Endothelial cell of umbilical vein (primary cell): ENCODE data around the gene TYRO3. TPM values are rescaled to one million over a fixed set of nuclear protein-coding genes. Genes with fewer than 3 reads are reported as not detected.

ENCODE experiments used
- BruUV-seq: library from RNA; stranded (reverse); fragments of 400-500 nt; replicated peaks from 2 replicates; lab custom pipeline; 2021; lab: Mats Ljungman, UMichigan
- CTCF ChIA-PET: fragments of 300-600, 350-600 bp; sonication (Branson Sonifier 250); formaldehyde crosslinking; loops from one replicate; lab custom pipeline; 2021; ENCODE audit warnings: antibody characterized with exemption, inconsistent platforms; lab: Charles Lee
- POLR2A ChIA-PET: fragments of 300-600, 350-600 bp; sonication (Branson Sonifier 250); formaldehyde crosslinking; loops from one replicate; lab custom pipeline; 2021; ENCODE audit warnings: antibody characterized with exemption, inconsistent platforms; lab: Charles Lee
- DNase-seq: peaks from one replicate; pipeline ENCODE4 v3.0.0-alpha.2; 2011; ENCODE audit warnings: low read depth, low spot score
- FAIRE-seq: peaks from 2 replicates; lab custom pipeline; 2011; peaks lifted over from hg19 to GRCh38; lab: Jason Lieb, UNC
- H2AFZ ChIP-seq: 2 replicates; pipeline ENCODE4 v1.6.0; 2012; ENCODE audit warnings: low read depth, low read length, control low read depth, inconsistent platforms
- H3K27ac ChIP-seq: 2 replicates; pipeline ENCODE4 v1.5.1; 2011; ENCODE audit warnings: low read depth, mild to moderate bottlenecking, control low read depth, low read length, moderate library complexity; ENCODE audit not compliant: insufficient read depth
- H3K27me3 ChIP-seq, 2 experiments: 2 replicates each; pipeline versions ENCODE4 v1.6.0 to v1.6.1; 2011; ENCODE audit warnings: low read length in 2 of 2, mixed read lengths in 1 of 2; ENCODE audit not compliant: control insufficient read depth in 2 of 2, insufficient read depth in 2 of 2
- H3K36me3 ChIP-seq, 2 experiments: 2 replicates in 1 of 2; 3 replicates in 1 of 2; pipeline ENCODE4 v1.5.1; 2011; ENCODE audit warnings: low read length in 2 of 2, mild to moderate bottlenecking in 1 of 2, moderate library complexity in 1 of 2; ENCODE audit not compliant: control insufficient read depth in 2 of 2, insufficient read depth in 2 of 2; ENCODE audit errors: extremely low read depth in 1 of 2
- H3K4me1 ChIP-seq: 3 replicates; pipeline ENCODE4 v1.5.1; 2011; ENCODE audit warnings: mild to moderate bottlenecking, low read length; ENCODE audit not compliant: control insufficient read depth, insufficient read depth; ENCODE audit errors: extremely low read depth
- H3K4me2 ChIP-seq: 2 replicates; pipeline ENCODE4 v1.6.1; 2011; ENCODE audit warnings: low read length, control low read depth, mixed read lengths; ENCODE audit not compliant: insufficient read depth
- H3K4me3 ChIP-seq, 3 experiments: fragments of 200-600 bp in 1 of 3; sonication (generic), shearing (Covaris generic) in 1 of 3; replicated peaks in 1 of 3; 2 replicates each; pipeline ENCODE4 v1.5.1; 2011 to 2016; ENCODE audit warnings: control low read depth in 3 of 3, low read length in 3 of 3, mild to moderate bottlenecking in 2 of 3, inconsistent platforms in 1 of 3, low read depth in 1 of 3, moderate library complexity in 1 of 3; ENCODE audit not compliant: insufficient read depth in 1 of 3
- H3K79me2 ChIP-seq: 2 replicates; pipeline ENCODE4 v1.6.0; 2012; ENCODE audit warnings: low read length, inconsistent platforms; ENCODE audit not compliant: control insufficient read depth, insufficient read depth
- H3K9ac ChIP-seq: replicated peaks from 2 replicates; pipeline ENCODE3; 2011; ENCODE audit warnings: low read length, control low read depth; ENCODE audit not compliant: insufficient read depth; ENCODE audit errors: extremely low read depth
- H3K9me1 ChIP-seq: replicated peaks from 3 replicates; pipeline ENCODE4 v1.6.0; 2011; ENCODE audit warnings: mild to moderate bottlenecking, low read length; ENCODE audit not compliant: control insufficient read depth, insufficient read depth; ENCODE audit errors: extremely low read depth
- H3K9me3 ChIP-seq: replicated peaks from 2 replicates; pipeline ENCODE4 v1.5.1; 2012; ENCODE audit warnings: low read length, inconsistent platforms; ENCODE audit not compliant: control insufficient read depth, insufficient read depth
- H4K20me1 ChIP-seq: replicated peaks from 2 replicates; pipeline ENCODE3; 2011; ENCODE audit warnings: mild to moderate bottlenecking, low read length; ENCODE audit not compliant: control insufficient read depth, insufficient read depth; ENCODE audit errors: extremely low read depth
- CTCF ChIP-seq, 2 donors: IDR thresholded peaks; 1 replicate in 1 of 2; 2 replicates in 1 of 2; pipeline ENCODE4 v1.5.1; 2011; ENCODE audit warnings: low read length in 2 of 2, mild to moderate bottlenecking in 2 of 2, moderate library complexity in 2 of 2, control low read depth in 1 of 2, inconsistent platforms in 1 of 2, low read depth in 1 of 2; ENCODE audit not compliant: insufficient read depth in 1 of 2; ENCODE audit errors: extremely low read depth in 1 of 2
- EZH2 ChIP-seq: IDR thresholded peaks from 2 replicates; pipeline ENCODE4 v1.6.1; 2012; ENCODE audit warnings: borderline replicate concordance, low read depth, mild to moderate bottlenecking, moderate library complexity, low read length, inconsistent platforms; ENCODE audit not compliant: severe bottlenecking
- FOS ChIP-seq: IDR thresholded peaks from 2 replicates; pipeline ENCODE4 v1.6.1; 2011; ENCODE audit warnings: mild to moderate bottlenecking, low read length, moderate library complexity, borderline replicate concordance; ENCODE audit not compliant: insufficient read depth
- GATA2 ChIP-seq: IDR thresholded peaks from 2 replicates; pipeline ENCODE4 v1.7.0; 2011; ENCODE audit warnings: low read depth, mild to moderate bottlenecking, moderate library complexity, mixed read lengths, low read length; ENCODE audit not compliant: insufficient read length, insufficient read depth
- JUN ChIP-seq: IDR thresholded peaks from 2 replicates; pipeline ENCODE4 v1.6.1; 2011; ENCODE audit warnings: borderline replicate concordance, low read depth; ENCODE audit not compliant: insufficient read length, insufficient read depth
- MAX ChIP-seq: IDR thresholded peaks from 2 replicates; pipeline ENCODE4 v1.6.1; 2011; ENCODE audit not compliant: insufficient read depth, insufficient read length
- MYC ChIP-seq: IDR thresholded peaks from one replicate; pipeline ENCODE4 v1.6.1; 2011; ENCODE audit warnings: mild to moderate bottlenecking, low read depth, low read length
- POLR2A ChIP-seq: IDR thresholded peaks from 2 replicates; pipeline ENCODE4 v1.6.1; 2012; ENCODE audit warnings: low read depth, mild to moderate bottlenecking, control low read depth, low read length
- POLR2AphosphoS5 ChIP-seq: IDR thresholded peaks from 2 replicates; pipeline ENCODE4 v1.6.1; 2012; ENCODE audit warnings: low read depth, mild to moderate bottlenecking, control low read depth, low read length, moderate library complexity; ENCODE audit not compliant: insufficient read depth
- dilution Hi-C: fragments of 300-500 bp; cut with MboI; formaldehyde crosslinking; loops from one replicate; pipeline ENCODE4 v1.15.0; 2019; ENCODE audit warnings: low sequenced_read_pairs; ENCODE audit not compliant: extremely low pct_ligation_motif_present
- intact Hi-C: fragments of 100-400 bp; cut with micrococcal nuclease; formaldehyde crosslinking; loops from one replicate; pipeline ENCODE4 v1.10.0; 2022
- polyA plus RNA-seq, 4 experiments: library from polyadenylated mRNA; depleted of rRNA in 3 of 4; stranded (reverse) in 3 of 4; unstranded in 1 of 4; fragments of >200 nt; gene quantifications; 2 replicates each; pipeline versions ENCODE4 v1.2.1 to v1.2.3, GENCODE V29; 2011 to 2012; ENCODE audit warnings: missing spikeins in 1 of 4
- total RNA-seq: library from RNA; stranded (reverse); gene quantifications from 2 replicates; pipeline ENCODE4 v1.2.3, GENCODE V29; 2021

The TYRO3 gene
- total and polyA plus RNA-seq, 2 donors (not counting 3 experiments of a cell fraction or from before 2014, with no cell fraction given): 14.1 to 14.5 TPM

GRCh38 chr15:41535544-41535943, 23.5 kb upstream of the TYRO3 start:
- Histone ChIP-seq H3K27me3 (no peaks in the 10 kb centered on the region), H3K36me3 (peaks cover 3 to 15% of the 10 kb centered on the region in 2 experiments), H3K4me3 (no peak overlapping the region), H3K4me1 (peaks cover 6% of the 10 kb centered on the region), H3K9ac (no peak overlapping the region), H2AFZ (no peak overlapping the region), H3K4me2 (no peak overlapping the region), H3K27ac (no peak overlapping the region), H3K9me1 (no peaks in the 10 kb centered on the region), H3K9me3 (no peaks in the 10 kb centered on the region), H4K20me1 (no peaks in the 10 kb centered on the region), H3K79me2 (no peaks in the 10 kb centered on the region)
- intact Hi-C loops: no loop called here
- CTCF ChIA-PET: no interaction called here
- TF ChIP-seq POLR2A: no peak
- no peak for TF ChIP-seq MAX
- TF ChIP-seq EZH2: no peak
- TF ChIP-seq JUN: no peak
- no peak for TF ChIP-seq FOS
- no peak for TF ChIP-seq MYC
- no peak for TF ChIP-seq POLR2AphosphoS5
- no peak for TF ChIP-seq GATA2
- no peak for TF ChIP-seq CTCF (IDR thresholded peaks at IDR 0.05; ENCODE audit: extremely low read depth in 1 of 2, insufficient read depth in 1 of 2, low read depth in 1 of 2, low read length in 2 of 2)
- dilution Hi-C loops: no loop called here
- no TSS peak for BruUV-seq
- POLR2A ChIA-PET: interaction anchor here (2.2 kb wide), 1 partner anchor 8 kb away, joined by 10 read pairs; the partner anchor contains the start of gene RPAP1
- FAIRE-seq (no peak), DNase-seq (no peak)
